ENCODE data around the gene ARHGAP31.

GRCh38 chr3:119395923-119396358 lies 101.8 kb downstream of the ARHGAP31 start:
- TF ChIP-seq CTCF (IDR thresholded peaks at IDR 0.05) (no peak), POLR2A (IDR thresholded peaks at IDR 0.05) (no peak)
